HepG2 (cell line): ENCODE results near the gene NAV2. TPM values are rescaled to one million over a fixed set of nuclear protein-coding genes. Genes with fewer than 3 reads are reported as not detected.

Experiments
- ARNT ChIP-seq: fragments of 450-650 bp; IDR thresholded peaks from 2 replicates; pipeline ENCODE4 v1.6.1; 2017
- CCDC6 ChIP-seq: sonication (generic); formaldehyde crosslinking; IDR thresholded peaks from 2 replicates; pipeline ENCODE4 v1.8.1; 2022; ENCODE audit warnings: mild to moderate bottlenecking, missing genetic modification reagents, moderate library complexity
- PPARG ChIP-seq: conservative IDR thresholded peaks from 2 replicates; pipeline ENCODE4 v1.6.1; 2016; ENCODE audit warnings: missing biosample characterization, missing genetic modification reagents
- RBM22 ChIP-seq: fragments of 200-400 bp; formaldehyde crosslinking; optimal IDR thresholded peaks from 2 replicates; pipeline ENCODE3; 2017; ENCODE audit warnings: mild to moderate bottlenecking, low read length, moderate library complexity
- SCMH1 ChIP-seq: sonication (generic); formaldehyde crosslinking; IDR thresholded peaks from 2 replicates; pipeline ENCODE4 v1.9.0; 2021; ENCODE audit warnings: missing genetic modification reagents, mild to moderate bottlenecking, borderline replicate concordance
- polyA plus RNA-seq, 8 experiments: library from polyadenylated mRNA; depleted of rRNA in 3 of 8; stranded (reverse) in 7 of 8; unstranded in 1 of 8; fragments of >200 nt; fragmentation: Illumina TruSeq in 4 of 8; extraction: Trizol in 4 of 8; gene quantifications; 2 replicates each; pipeline versions ENCODE4 v1.2.1 to v1.2.3, GENCODE V29; 2011 to 2016; ENCODE audit warnings: low read depth in 4 of 8, missing spikeins in 1 of 8, mixed read lengths in 1 of 8; ENCODE audit not compliant: insufficient read depth in 1 of 8
- total RNA-seq, 5 experiments: library from RNA; depleted of rRNA; stranded (reverse); fragments of >200 nt; fragmentation: Illumina TruSeq; extraction: Trizol; gene quantifications; 2 replicates each; pipeline ENCODE4 v1.2.3, GENCODE V29; 2016; ENCODE audit warnings: low read depth in 1 of 5
- TF ChIP-seq, protein P1 (sequence below): sonication (generic); formaldehyde crosslinking; IDR thresholded peaks from one replicate; pipeline ENCODE4 v1.5.1; 2020; ENCODE audit warnings: mild to moderate bottlenecking, missing genetic modification reagents; ENCODE audit errors: not compliant biosample characterization

NAV2 gene
- total and polyA plus RNA-seq, 2 of the 13 experiments (the other 11 are each of a cell fraction or from before 2014, with no cell fraction given): 9.3 to 34.6 TPM

DNA sequence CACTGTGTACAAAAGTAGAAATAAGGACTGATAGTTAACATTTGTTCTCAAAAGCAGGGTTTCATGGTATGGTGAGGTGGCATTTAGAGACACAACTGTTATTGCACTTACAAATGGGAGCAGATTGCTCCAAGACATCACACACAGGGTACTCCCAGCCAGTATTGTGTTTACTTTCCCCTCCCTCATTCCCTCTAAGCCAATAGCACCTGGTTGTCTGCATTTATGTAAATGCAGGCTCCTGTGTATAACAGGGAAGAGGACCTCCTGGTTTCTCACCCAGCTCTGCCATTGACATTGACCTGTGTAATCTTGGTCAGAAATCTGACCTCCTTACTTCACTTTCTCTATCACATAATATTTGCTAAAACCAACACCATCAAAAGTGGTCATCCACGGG, 154.4 kb downstream of the NAV2 start (continued):
- TF ChIP-seq, protein P1, sequence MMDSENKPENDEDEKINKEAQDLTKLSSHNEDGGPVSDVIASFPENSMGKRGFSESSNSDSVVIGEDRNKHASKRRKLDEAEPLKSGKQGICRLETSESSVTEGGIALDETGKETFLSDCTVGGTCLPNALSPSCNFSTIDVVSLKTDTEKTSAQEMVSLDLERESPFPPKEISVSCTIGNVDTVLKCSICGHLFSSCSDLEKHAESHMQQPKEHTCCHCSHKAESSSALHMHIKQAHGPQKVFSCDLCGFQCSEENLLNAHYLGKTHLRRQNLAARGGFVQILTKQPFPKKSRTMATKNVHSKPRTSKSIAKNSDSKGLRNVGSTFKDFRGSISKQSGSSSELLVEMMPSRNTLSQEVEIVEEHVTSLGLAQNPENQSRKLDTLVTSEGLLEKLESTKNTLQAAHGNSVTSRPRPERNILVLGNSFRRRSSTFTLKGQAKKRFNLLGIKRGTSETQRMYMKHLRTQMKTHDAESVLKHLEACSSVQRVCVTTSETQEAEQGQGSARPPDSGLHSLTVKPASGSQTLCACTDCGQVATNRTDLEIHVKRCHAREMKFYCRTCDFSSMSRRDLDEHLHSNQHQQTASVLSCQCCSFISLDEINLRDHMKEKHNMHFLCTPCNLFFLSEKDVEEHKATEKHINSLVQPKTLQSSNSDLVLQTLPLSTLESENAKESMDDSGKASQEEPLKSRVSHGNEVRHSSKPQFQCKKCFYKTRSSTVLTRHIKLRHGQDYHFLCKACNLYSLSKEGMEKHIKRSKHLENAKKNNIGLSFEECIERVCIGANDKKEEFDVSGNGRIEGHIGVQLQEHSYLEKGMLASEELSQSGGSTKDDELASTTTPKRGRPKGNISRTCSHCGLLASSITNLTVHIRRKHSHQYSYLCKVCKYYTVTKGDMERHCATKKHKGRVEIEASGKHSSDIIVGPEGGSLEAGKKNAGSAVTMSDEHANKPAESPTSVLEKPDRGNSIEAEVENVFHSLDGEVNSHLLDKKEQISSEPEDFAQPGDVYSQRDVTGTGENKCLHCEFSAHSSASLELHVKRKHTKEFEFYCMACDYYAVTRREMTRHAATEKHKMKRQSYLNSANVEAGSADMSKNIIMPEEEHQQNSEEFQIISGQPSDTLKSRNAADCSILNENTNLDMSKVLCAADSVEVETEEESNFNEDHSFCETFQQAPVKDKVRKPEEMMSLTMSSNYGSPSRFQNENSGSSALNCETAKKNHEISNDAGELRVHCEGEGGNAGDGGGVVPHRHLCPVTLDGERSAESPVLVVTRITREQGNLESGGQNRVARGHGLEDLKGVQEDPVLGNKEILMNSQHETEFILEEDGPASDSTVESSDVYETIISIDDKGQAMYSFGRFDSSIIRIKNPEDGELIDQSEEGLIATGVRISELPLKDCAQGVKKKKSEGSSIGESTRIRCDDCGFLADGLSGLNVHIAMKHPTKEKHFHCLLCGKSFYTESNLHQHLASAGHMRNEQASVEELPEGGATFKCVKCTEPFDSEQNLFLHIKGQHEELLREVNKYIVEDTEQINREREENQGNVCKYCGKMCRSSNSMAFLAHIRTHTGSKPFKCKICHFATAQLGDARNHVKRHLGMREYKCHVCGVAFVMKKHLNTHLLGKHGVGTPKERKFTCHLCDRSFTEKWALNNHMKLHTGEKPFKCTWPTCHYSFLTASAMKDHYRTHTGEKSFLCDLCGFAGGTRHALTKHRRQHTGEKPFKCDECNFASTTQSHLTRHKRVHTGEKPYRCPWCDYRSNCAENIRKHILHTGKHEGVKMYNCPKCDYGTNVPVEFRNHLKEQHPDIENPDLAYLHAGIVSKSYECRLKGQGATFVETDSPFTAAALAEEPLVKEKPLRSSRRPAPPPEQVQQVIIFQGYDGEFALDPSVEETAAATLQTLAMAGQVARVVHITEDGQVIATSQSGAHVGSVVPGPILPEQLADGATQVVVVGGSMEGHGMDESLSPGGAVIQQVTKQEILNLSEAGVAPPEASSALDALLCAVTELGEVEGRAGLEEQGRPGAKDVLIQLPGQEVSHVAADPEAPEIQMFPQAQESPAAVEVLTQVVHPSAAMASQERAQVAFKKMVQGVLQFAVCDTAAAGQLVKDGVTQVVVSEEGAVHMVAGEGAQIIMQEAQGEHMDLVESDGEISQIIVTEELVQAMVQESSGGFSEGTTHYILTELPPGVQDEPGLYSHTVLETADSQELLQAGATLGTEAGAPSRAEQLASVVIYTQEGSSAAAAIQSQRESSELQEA (CRISPR knock-in tag): no peak
- TF ChIP-seq CCDC6 (CRISPR knock-in tag) (no peak), RBM22 (no peak), ARNT (no peak), SCMH1 (CRISPR knock-in tag) (no peak), PPARG (CRISPR knock-in tag) (no peak)
